GM12878 (cell line): ENCODE data around the gene BBS9. TPM values are rescaled to one million over a fixed set of nuclear protein-coding genes. Genes with fewer than 3 reads are reported as not detected.

ENCODE experiments used
- ATAC-seq: fragments of 200-7000 bp; cut with Tn5 transposase; 3 replicates; pipeline ENCODE4 v1.9.1; 2020; ENCODE audit warnings: mild to moderate bottlenecking, moderate library complexity
- BruUV-seq: library from RNA; stranded (reverse); fragments of 400-500 nt; replicated peaks from 2 replicates; lab custom pipeline; 2021; lab: Mats Ljungman, UMichigan
- CTCF ChIA-PET: fragments of 300-600 bp; sonication (Branson Sonifier 250); formaldehyde crosslinking; extraction: SDS; loops from one replicate; lab custom pipeline; 2021; ENCODE audit warnings: inconsistent platforms; lab: Yijun Ruan, JAX
- POLR2A ChIA-PET: fragments of 350-600 bp; formaldehyde crosslinking; extraction: SDS; loops from one replicate; lab custom pipeline; 2021; ENCODE audit warnings: inconsistent platforms; lab: Charles Lee
- RAD21 ChIA-PET: fragments of 300-600 bp; sonication (Branson Sonifier 250); formaldehyde crosslinking; loops from one replicate; lab custom pipeline; 2023; ENCODE audit warnings: antibody characterized with exemption; ENCODE audit not compliant: unreplicated experiment; lab: Charles Lee
- SMC1A ChIA-PET: fragments of 300-600 bp; sonication (Branson Sonifier 250); formaldehyde crosslinking; loops from one replicate; lab custom pipeline; 2023; ENCODE audit not compliant: unreplicated experiment, uncharacterized antibody; lab: Charles Lee
- DNase-seq: peaks from one replicate; pipeline ENCODE4 v3.0.0-alpha.2; 2011; ENCODE audit warnings: low read depth, low spot score
- FAIRE-seq: peaks from 3 replicates; lab custom pipeline; 2011; peaks lifted over from hg19 to GRCh38; lab: Jason Lieb, UNC
- H2AFZ ChIP-seq: 2 replicates; pipeline ENCODE4 v1.6.0; 2011; ENCODE audit warnings: low read depth, low read length, control low read depth; ENCODE audit not compliant: control insufficient read depth
- H3K27ac ChIP-seq: 2 replicates; pipeline ENCODE4 v1.5.1; 2011; ENCODE audit warnings: control low read depth; ENCODE audit not compliant: control insufficient read depth, insufficient read depth
- H3K27me3 ChIP-seq, 2 experiments: replicated peaks in 1 of 2; 2 replicates each; pipeline versions ENCODE4 v1.6.0 to v1.6.1; 2011; ENCODE audit warnings: low read length in 1 of 2; ENCODE audit not compliant: control insufficient read depth in 2 of 2, insufficient read depth in 2 of 2
- H3K36me3 ChIP-seq, 2 experiments: 2 replicates each; pipeline ENCODE4 v1.5.1; 2011; ENCODE audit warnings: low read length in 1 of 2; ENCODE audit not compliant: control insufficient read depth in 2 of 2, insufficient read depth in 2 of 2
- H3K4me1 ChIP-seq: 2 replicates; pipeline ENCODE4 v1.6.1; 2011; ENCODE audit warnings: mild to moderate bottlenecking, low read length, moderate library complexity, mixed read lengths; ENCODE audit not compliant: control insufficient read depth, insufficient read depth
- H3K4me2 ChIP-seq: 2 replicates; pipeline ENCODE4 v1.6.0; 2011; ENCODE audit warnings: control low read depth; ENCODE audit not compliant: control insufficient read depth, insufficient read depth
- H3K4me3 ChIP-seq: fragments of 200-600 bp; sonication (generic); 2 replicates; pipeline ENCODE4 v1.5.1; 2016
- H3K79me2 ChIP-seq: 2 replicates; pipeline ENCODE4 v1.6.0; 2011; ENCODE audit warnings: low read length; ENCODE audit not compliant: control insufficient read depth, insufficient read depth
- H3K9ac ChIP-seq: 2 replicates; pipeline ENCODE4 v1.8.0; 2011; ENCODE audit warnings: low read length, control low read depth, mixed read lengths; ENCODE audit not compliant: control insufficient read depth, insufficient read depth
- H3K9me3 ChIP-seq: replicated peaks from 3 replicates; pipeline ENCODE4 v1.5.1; 2011; ENCODE audit warnings: mild to moderate bottlenecking, low read length; ENCODE audit not compliant: control insufficient read depth, insufficient read depth
- H4K20me1 ChIP-seq: 2 replicates; pipeline ENCODE4 v1.6.0; 2011; ENCODE audit not compliant: control insufficient read depth, insufficient read depth
- ASH2L ChIP-seq: fragments of 300-600, 200-600 bp; sonication (generic); IDR thresholded peaks from 2 replicates; pipeline ENCODE4 v1.6.1; 2017; ENCODE audit warnings: low read depth, mild to moderate bottlenecking, borderline replicate concordance
- BACH1 ChIP-seq: fragments of 450-650 bp; IDR thresholded peaks from 2 replicates; pipeline ENCODE4 v1.6.1; 2017; ENCODE audit warnings: mild to moderate bottlenecking, borderline replicate concordance
- ESRRA ChIP-seq: IDR thresholded peaks from 2 replicates; pipeline ENCODE4 v1.6.1; 2012; ENCODE audit warnings: mild to moderate bottlenecking, low read length, improper control_type of control experiment
- PKNOX1 ChIP-seq: fragments of 450-650 bp; IDR thresholded peaks from 2 replicates; pipeline ENCODE4 v1.6.1; 2016; ENCODE audit warnings: mild to moderate bottlenecking
- PML ChIP-seq: IDR thresholded peaks from 2 replicates; pipeline ENCODE4 v1.6.1; 2012; ENCODE audit warnings: low read length, inconsistent platforms
- RAD21 ChIP-seq: IDR thresholded peaks from 2 replicates; pipeline ENCODE4 v1.6.1; 2011; ENCODE audit warnings: mild to moderate bottlenecking, low read depth, low read length, moderate library complexity; ENCODE audit not compliant: insufficient read depth
- RAD51 ChIP-seq: fragments of 450-650 bp; IDR thresholded peaks from 2 replicates; pipeline ENCODE4 v1.6.1; 2016; ENCODE audit warnings: moderate library complexity, mild to moderate bottlenecking, inconsistent platforms
- SMAD5 ChIP-seq: IDR thresholded peaks from 2 replicates; pipeline ENCODE4 v1.6.1; 2016; ENCODE audit warnings: antibody characterized with exemption, low read depth
- STAT1 ChIP-seq: fragments of 450-650 bp; conservative IDR thresholded peaks from 2 replicates; pipeline ENCODE4 v1.6.1; 2014; ENCODE audit warnings: antibody characterized with exemption, mild to moderate bottlenecking
- TAF1 ChIP-seq: IDR thresholded peaks from 2 replicates; pipeline ENCODE4 v1.6.1; 2011; ENCODE audit warnings: mild to moderate bottlenecking, low read depth, low read length, borderline replicate concordance
- TCF12 ChIP-seq: IDR thresholded peaks from 2 replicates; pipeline ENCODE4 v1.6.1; 2011; ENCODE audit warnings: low read depth, mild to moderate bottlenecking, low read length
- TCF7 ChIP-seq: IDR thresholded peaks from 2 replicates; pipeline ENCODE4 v1.6.1; 2014; ENCODE audit warnings: antibody characterized with exemption, borderline replicate concordance
- YBX1 ChIP-seq: fragments of 450-650 bp; IDR thresholded peaks from 2 replicates; pipeline ENCODE4 v1.6.1; 2016; ENCODE audit warnings: antibody characterized with exemption
- ZBTB4 ChIP-seq: fragments of 450-650 bp; formaldehyde crosslinking; IDR thresholded peaks from 2 replicates; pipeline ENCODE4 v1.4.0; 2022; ENCODE audit warnings: mild to moderate bottlenecking, moderate library complexity
- ZBTB40 ChIP-seq: fragments of 450-650 bp; IDR thresholded peaks from 2 replicates; pipeline ENCODE4 v1.6.1; 2016; ENCODE audit warnings: mild to moderate bottlenecking, moderate library complexity, borderline replicate concordance
- ZNF274 ChIP-seq: IDR thresholded peaks from one replicate; pipeline ENCODE4 v1.8.0; 2011; ENCODE audit not compliant: insufficient read length, insufficient read depth
- WGBS: methylation state at CpG from one replicate; pipeline ENCODE4 v1.1.6; 2016; ENCODE audit warnings: low lambda C conversion rate; ENCODE audit not compliant: insufficient replicate concordance, insufficient coverage; ENCODE audit errors: missing lambda C conversion rate; 5-methylcytosine and 5-hydroxymethylcytosine counted together
- in situ Hi-C: fragments of 300-500 bp; cut with MboI; formaldehyde crosslinking; loops from 9 replicates; pipeline ENCODE4 v1.14.3; 2018; ENCODE audit warnings: mixed read lengths
- intact Hi-C: fragments of 100-400 bp; cut with micrococcal nuclease; formaldehyde crosslinking; loops from one replicate; pipeline ENCODE4 v1.14.2; 2022; ENCODE audit not compliant: unreplicated experiment
- polyA plus RNA-seq, 11 experiments: library from polyadenylated mRNA; depleted of rRNA in 4 of 11; unstranded in 6 of 11; stranded (reverse) in 5 of 11; fragments of >200 nt; fragmentation: Nextera tagmentation in 4 of 11; fragmentation: Illumina TruSeq in 1 of 11; extraction: Ambion mirVana in 4 of 11; extraction: Trizol in 1 of 11; gene quantifications; 1 replicate in 1 of 11; 2 replicates in 10 of 11; pipeline versions ENCODE4 v1.2.1 to v1.2.3, GENCODE V29; 2011 to 2016; ENCODE audit warnings: inconsistent platforms in 2 of 11, missing spikeins in 2 of 11, low read depth in 1 of 11
- total RNA-seq, 4 experiments: library from RNA; depleted of rRNA in 3 of 4; stranded (reverse); fragments of >200 nt in 3 of 4; fragmentation: Illumina TruSeq in 1 of 4; extraction: Trizol in 1 of 4; gene quantifications; 2 replicates each; pipeline versions ENCODE4 v1.2.1 to v1.2.3, GENCODE V29; 2013 to 2021
- TF ChIP-seq, protein P1 (sequence below): IDR thresholded peaks from 2 replicates; pipeline ENCODE4 v1.6.1; 2012; ENCODE audit warnings: low read depth, low read length, improper control_type of control experiment

Gene BBS9
- total and polyA plus RNA-seq, 10 of the 15 experiments (the other 5 are each of a cell fraction or from before 2014, with no cell fraction given), result 1.2 to 5.6 (median 2.3) TPM

GRCh38 chr7:33388332-33388731 lies 259.0 kb downstream of the BBS9 start:
- in situ Hi-C loops, result no loop called here
- POLR2A ChIA-PET, result no interaction called here
- SMC1A ChIA-PET, result no interaction called here

More at GRCh38 chr7:33388332-33388731, 259.0 kb downstream of the BBS9 start:
- Histone ChIP-seq H3K4me3 (no peak overlapping the region), H3K9ac (no peak overlapping the region), H3K27me3 (no peaks in the 10 kb centered on the region), H3K79me2 (no peaks in the 10 kb centered on the region), H3K9me3 (no peaks in the 10 kb centered on the region), H3K27ac (no peak overlapping the region), H2AFZ (no peak overlapping the region), H3K4me1 (no peaks in the 10 kb centered on the region), H4K20me1 (no peaks in the 10 kb centered on the region), H3K4me2 (no peak overlapping the region), H3K36me3 (no peaks in the 10 kb centered on the region)
- no peak for DNase-seq
- CTCF ChIA-PET, result no interaction called here
- RAD21 ChIA-PET, result no interaction called here
- no TSS peak for BruUV-seq
- WGBS, result 9% methylated on average over 3 of the region's 3 CpGs
- TF ChIP-seq ZNF274 (no peak), ZBTB40 (no peak), TAF1 (no peak), STAT1 (no peak), BACH1 (no peak), YBX1 (no peak), SMAD5 (no peak), ZBTB4 (CRISPR knock-in tag) (no peak), TCF12 (no peak), PML (no peak), RAD21 (no peak), PKNOX1 (no peak), RAD51 (no peak), TCF7 (no peak), ASH2L (no peak), ESRRA (no peak)
- TF ChIP-seq, protein P1, sequence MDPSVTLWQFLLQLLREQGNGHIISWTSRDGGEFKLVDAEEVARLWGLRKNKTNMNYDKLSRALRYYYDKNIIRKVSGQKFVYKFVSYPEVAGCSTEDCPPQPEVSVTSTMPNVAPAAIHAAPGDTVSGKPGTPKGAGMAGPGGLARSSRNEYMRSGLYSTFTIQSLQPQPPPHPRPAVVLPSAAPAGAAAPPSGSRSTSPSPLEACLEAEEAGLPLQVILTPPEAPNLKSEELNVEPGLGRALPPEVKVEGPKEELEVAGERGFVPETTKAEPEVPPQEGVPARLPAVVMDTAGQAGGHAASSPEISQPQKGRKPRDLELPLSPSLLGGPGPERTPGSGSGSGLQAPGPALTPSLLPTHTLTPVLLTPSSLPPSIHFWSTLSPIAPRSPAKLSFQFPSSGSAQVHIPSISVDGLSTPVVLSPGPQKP, result no peak
- intact Hi-C loops, result no loop called here
- no peak for FAIRE-seq
- no peak for ATAC-seq
